ENCODE data around the gene PITPNC1. TPM values are rescaled to one million over a fixed set of nuclear protein-coding genes. Genes with fewer than 3 reads are reported as not detected.

PITPNC1 gene
- polyA plus RNA-seq, 1 of the 3 experiments (the other 2 are of a cell fraction) = 18.4 TPM

DNA sequence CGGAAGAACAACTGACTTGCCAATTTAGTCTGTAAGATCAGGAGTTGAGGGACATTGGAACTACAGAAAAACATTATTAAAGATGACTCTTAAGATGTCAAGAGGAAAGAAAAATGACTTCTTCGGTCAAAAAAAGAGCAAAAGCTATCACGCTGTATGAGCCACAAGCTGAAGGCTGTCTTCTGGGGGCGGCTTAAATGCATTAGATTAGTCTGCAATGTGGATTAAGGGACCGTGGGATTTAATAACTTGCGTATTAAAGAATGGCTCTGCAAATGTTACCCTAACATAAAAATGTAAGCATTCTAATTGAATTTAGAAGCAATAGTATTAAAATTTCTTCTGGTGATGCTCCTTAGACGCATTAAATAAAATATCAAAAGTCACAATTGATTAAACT, 108.6 kb downstream of the PITPNC1 start (continued):
- no peak for TF ChIP-seq RFX5 (IDR thresholded peaks at IDR 0.05; ENCODE audit: low read length)
- no peak for TF ChIP-seq CHD2 (IDR thresholded peaks at IDR 0.05; ENCODE audit: low read length, partially characterized antibody)

DNA sequence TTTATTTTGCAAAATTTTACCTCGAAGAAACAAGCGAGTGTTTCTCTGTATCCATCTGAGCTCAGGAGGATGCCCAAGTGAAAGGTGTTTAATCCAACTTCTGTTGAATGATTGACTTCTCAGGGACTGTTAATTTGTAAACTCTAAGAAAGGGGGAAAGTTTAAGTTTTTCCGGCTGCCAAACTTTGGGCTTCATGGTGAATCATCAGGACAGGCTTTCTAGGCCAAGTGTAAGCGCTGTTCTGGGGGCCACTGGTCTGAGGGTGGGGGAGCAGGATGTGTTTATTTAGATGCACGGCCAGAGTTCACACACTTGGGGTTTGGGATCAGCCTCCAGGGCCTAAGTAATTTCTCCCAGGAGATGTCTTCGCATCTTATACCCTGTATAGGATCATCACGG, 110.4 kb downstream of the PITPNC1 start:
- Histone ChIP-seq H3K4me1 (ENCODE audit: control insufficient read depth in 1 of 2, insufficient read depth in 2 of 2, low read depth in 1 of 2, low read length in 1 of 2) (peaks cover 12 to 28% of the 10 kb centered on the region in 2 experiments), H3K79me2 (ENCODE audit: insufficient read depth) (peaks cover 11% of the 10 kb centered on the region; the same call in 1 of the 2 replicates), H3K9ac (no peak overlapping the region), H3K4me2 (no peak overlapping the region), H3K9me2 (no peaks in the 10 kb centered on the region), H3F3A (replicated peaks; ENCODE audit: insufficient read depth) (peaks cover 9% of the 10 kb centered on the region), H3K9me3 (no peaks in the 10 kb centered on the region), H4K20me1 (ENCODE audit: insufficient read depth) (peaks cover 5% of the 10 kb centered on the region; the same call in 1 of the 2 replicates), H3K36me3 (replicated peaks in 1 of 2; ENCODE audit: control insufficient read depth in 1 of 2, insufficient read depth in 2 of 2, low read length in 1 of 2) (no peaks in the 10 kb centered on the region), H3K4me3 (ENCODE audit: low read depth in 2 of 2, low read length in 1 of 2) (no peak overlapping the region), H3K27me3 (ENCODE audit: insufficient read depth) (no peaks in the 10 kb centered on the region), H2AFZ (ENCODE audit: low read depth) (no peak overlapping the region), H3K27ac (ENCODE audit: low read depth in 2 of 2, low read length in 1 of 2) (peak overlapping the region in 1 of 2 experiments; percentile 20; a peak in 1 of 4 replicates)
- TF ChIP-seq RAD21 (IDR thresholded peaks at IDR 0.05; ENCODE audit: low read length) (no peak), GABPA (IDR thresholded peaks at IDR 0.05; ENCODE audit: low read depth) (no peak), SMC3 (IDR thresholded peaks at IDR 0.05; ENCODE audit: low read depth, low read length) (no peak), NRF1 (IDR thresholded peaks at IDR 0.05; ENCODE audit: low read depth, low read length) (no peak), POLR2AphosphoS5 (IDR thresholded peaks at IDR 0.05; ENCODE audit: low read depth, low read length) (no peak), ELF1 (IDR thresholded peaks at IDR 0.05) (no peak), JUND (IDR thresholded peaks at IDR 0.05) (no peak), TAF1 (IDR thresholded peaks at IDR 0.05; ENCODE audit: borderline replicate concordance, low read depth, low read length) (no peak), MEF2A (IDR thresholded peaks at IDR 0.05; ENCODE audit: borderline replicate concordance, low read depth) (no peak)
- TF ChIP-seq, protein P1, sequence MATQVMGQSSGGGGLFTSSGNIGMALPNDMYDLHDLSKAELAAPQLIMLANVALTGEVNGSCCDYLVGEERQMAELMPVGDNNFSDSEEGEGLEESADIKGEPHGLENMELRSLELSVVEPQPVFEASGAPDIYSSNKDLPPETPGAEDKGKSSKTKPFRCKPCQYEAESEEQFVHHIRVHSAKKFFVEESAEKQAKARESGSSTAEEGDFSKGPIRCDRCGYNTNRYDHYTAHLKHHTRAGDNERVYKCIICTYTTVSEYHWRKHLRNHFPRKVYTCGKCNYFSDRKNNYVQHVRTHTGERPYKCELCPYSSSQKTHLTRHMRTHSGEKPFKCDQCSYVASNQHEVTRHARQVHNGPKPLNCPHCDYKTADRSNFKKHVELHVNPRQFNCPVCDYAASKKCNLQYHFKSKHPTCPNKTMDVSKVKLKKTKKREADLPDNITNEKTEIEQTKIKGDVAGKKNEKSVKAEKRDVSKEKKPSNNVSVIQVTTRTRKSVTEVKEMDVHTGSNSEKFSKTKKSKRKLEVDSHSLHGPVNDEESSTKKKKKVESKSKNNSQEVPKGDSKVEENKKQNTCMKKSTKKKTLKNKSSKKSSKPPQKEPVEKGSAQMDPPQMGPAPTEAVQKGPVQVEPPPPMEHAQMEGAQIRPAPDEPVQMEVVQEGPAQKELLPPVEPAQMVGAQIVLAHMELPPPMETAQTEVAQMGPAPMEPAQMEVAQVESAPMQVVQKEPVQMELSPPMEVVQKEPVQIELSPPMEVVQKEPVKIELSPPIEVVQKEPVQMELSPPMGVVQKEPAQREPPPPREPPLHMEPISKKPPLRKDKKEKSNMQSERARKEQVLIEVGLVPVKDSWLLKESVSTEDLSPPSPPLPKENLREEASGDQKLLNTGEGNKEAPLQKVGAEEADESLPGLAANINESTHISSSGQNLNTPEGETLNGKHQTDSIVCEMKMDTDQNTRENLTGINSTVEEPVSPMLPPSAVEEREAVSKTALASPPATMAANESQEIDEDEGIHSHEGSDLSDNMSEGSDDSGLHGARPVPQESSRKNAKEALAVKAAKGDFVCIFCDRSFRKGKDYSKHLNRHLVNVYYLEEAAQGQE (IDR thresholded peaks at IDR 0.05; ENCODE audit: low read depth, low read length) = no peak
- TF ChIP-seq, protein P2, sequence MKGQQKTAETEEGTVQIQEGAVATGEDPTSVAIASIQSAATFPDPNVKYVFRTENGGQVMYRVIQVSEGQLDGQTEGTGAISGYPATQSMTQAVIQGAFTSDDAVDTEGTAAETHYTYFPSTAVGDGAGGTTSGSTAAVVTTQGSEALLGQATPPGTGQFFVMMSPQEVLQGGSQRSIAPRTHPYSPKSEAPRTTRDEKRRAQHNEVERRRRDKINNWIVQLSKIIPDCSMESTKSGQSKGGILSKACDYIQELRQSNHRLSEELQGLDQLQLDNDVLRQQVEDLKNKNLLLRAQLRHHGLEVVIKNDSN (IDR thresholded peaks at IDR 0.05; ENCODE audit: borderline replicate concordance, low read depth) = no peak
- TF ChIP-seq, protein P3, sequence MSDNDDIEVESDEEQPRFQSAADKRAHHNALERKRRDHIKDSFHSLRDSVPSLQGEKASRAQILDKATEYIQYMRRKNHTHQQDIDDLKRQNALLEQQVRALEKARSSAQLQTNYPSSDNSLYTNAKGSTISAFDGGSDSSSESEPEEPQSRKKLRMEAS (IDR thresholded peaks at IDR 0.05; ENCODE audit: low read depth) = no peak
- TF ChIP-seq, protein P4, sequence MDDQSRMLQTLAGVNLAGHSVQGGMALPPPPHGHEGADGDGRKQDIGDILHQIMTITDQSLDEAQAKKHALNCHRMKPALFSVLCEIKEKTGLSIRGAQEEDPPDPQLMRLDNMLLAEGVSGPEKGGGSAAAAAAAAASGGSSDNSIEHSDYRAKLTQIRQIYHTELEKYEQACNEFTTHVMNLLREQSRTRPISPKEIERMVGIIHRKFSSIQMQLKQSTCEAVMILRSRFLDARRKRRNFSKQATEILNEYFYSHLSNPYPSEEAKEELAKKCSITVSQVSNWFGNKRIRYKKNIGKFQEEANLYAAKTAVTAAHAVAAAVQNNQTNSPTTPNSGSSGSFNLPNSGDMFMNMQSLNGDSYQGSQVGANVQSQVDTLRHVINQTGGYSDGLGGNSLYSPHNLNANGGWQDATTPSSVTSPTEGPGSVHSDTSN (IDR thresholded peaks at IDR 0.05) = no peak
- ChIA-PET POLR2A (interaction anchor here (1.8 kb wide), 1 partner anchor 118 kb away, joined by 5 read pairs; no protein-coding TSS in a partner anchor), CTCF (interaction anchor here (0.7 to 5.8 kb wide), 8 partner anchors 13 to 203 kb away, joined by 3 to 78 read pairs (median 6); no protein-coding TSS in a partner anchor)
- 79% methylated on average over 7 of the region's 7 CpGs for WGBS (ENCODE audit: low lambda C conversion rate)
- DNase-seq = no peak
